ENCODE measurements around the gene XPNPEP3.
A peak's percentile ranks its signal among the peaks of the same experiment; 100 is the strongest.
"Not testable (repeated sequence)": the region's sequence is repeated elsewhere in the genome, so short reads cannot be mapped to it uniquely, and the experiment has no call there.

Gene XPNPEP3

GRCh38 chr22:40857309-40857855 is 434 bp downstream of the XPNPEP3 start:
- DNase-seq (ENCODE audit: low read depth), result no peak
- no peak for TF ChIP-seq CTCF (IDR thresholded peaks at IDR 0.05; ENCODE audit: low read depth, low read length, missing control alignments)

DNA sequence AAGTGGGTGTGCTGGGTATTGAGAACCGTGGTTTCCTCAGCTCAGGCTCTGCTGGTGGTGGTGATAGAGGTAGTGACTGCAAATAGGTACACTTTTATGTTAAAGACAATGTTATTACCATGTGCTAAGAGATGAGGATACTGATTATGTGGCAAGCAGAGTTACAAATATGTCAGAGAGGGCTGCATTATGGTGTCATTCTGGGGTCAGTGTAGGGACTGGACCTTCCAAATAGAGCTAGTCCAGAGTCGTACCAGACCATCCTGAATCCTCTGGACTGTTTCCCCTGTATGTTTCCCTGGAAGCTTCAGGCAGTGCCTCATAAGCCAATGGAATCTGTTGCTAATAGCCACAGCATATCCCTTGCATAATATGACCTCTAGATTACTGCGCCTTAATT is 5.1 kb downstream of the XPNPEP3 start, which contains the start of gene DNAJB7:
Gene DNAJB7 (minus strand): TSS at position 101 of the 400 bp plus-strand sequence. CDS start 119 bp downstream, outside the sequence.
- no peak for DNase-seq (ENCODE audit: low read depth)
- no peak for TF ChIP-seq CTCF (IDR thresholded peaks at IDR 0.05; ENCODE audit: low read depth, low read length, missing control alignments)

More at GRCh38 chr22:40857309-40857855, 434 bp downstream of the XPNPEP3 start:
- H3K4me3 ChIP-seq (ENCODE audit: low read depth, low read length), result peak overlapping the region; percentile 73

DNA sequence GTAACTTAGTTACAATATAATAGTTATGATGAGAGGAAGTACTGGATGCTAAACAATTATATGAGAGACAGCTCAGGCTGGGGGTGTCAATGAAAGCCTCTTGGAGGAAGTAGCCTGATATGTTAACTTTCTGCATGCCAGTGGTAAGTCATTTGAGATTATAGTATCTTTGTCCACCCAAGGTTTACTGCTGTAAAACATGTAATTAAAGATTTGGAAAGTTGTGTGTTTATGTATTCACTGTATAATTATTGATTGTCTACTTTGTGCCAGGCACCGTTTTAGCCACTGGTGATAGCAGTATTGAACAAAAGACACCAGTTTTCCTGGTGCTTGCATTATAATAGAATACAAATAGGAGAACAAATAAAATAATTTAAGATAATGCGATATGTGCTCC is 5.6 kb downstream of the XPNPEP3 start:
- no peak overlapping the region for H3K4me3 ChIP-seq (ENCODE audit: low read depth, low read length)
- DNase-seq (ENCODE audit: low read depth), result no peak
- no peak for TF ChIP-seq CTCF (IDR thresholded peaks at IDR 0.05; ENCODE audit: low read depth, low read length, missing control alignments)

More for the DNA sequence above, 5.1 kb downstream of the XPNPEP3 start, which contains the start of gene DNAJB7:
- no peak within 1 kb of the TSS for H3K4me3 ChIP-seq (ENCODE audit: low read depth, low read length)

DNA sequence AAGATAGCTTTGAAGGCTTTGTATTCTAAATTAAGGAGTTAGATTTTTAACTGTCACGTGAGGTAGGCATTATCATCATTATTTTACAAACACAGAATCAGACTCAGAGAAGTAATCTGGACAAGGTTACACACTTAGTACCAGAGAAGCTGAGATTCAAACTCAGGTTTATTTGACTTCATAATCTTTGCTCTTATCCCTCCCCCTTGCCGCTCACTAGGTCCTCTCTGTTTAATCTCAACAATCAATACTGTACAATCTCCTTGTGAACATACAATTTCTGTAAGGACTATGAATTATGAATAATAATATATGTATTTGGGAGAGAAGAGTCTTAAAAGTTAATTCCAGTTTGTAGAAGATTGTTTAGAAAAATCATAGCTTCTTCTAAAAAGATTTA is 10.2 kb downstream of the XPNPEP3 start:
- no peak for DNase-seq (ENCODE audit: low read depth)
- TF ChIP-seq CTCF (IDR thresholded peaks at IDR 0.05; ENCODE audit: low read depth, low read length, missing control alignments), result no peak
- H3K4me3 ChIP-seq (ENCODE audit: low read depth, low read length), result no peak overlapping the region

DNA sequence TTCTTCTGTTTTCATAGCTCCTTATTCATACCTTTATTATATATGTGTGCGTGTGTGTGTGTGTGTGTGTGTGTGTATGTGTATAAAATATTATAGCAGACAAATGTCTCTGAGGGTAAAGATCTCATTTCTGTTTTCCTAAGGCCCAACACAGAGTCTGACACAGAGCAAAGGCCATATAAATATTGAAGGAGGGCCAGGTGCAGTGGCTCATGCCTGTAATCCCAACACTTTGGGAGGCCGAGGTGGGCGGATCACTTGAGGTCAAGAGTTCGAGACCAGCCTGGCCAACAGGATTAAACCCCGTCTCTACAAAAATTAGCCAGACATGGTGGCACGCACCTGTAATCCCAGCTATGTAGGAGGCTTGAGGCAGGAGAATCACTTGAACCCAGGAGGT is 11.4 kb downstream of the XPNPEP3 start:
- not testable (repeated sequence) for DNase-seq (ENCODE audit: low read depth); H3K4me3 ChIP-seq (ENCODE audit: low read depth, low read length)

DNA sequence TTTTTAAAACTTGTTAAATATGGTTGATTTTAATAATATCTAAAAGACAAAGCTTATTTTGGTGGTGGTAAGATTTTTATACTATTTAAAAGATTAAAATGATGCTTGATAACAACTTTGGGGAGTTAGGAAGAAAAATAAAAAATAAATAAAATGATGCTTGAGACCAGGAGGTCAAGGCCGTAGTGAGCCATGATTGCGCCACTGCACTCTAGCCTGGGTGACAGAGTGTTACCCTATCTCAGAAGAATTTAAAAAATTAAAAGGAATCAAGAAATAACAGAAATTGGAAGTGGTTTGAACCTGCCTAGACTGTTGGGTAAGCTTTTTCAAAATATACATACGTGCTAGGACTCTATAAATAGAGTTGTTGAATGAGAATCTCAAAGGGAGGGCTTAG is 17.1 kb downstream of the XPNPEP3 start:
- DNase-seq (ENCODE audit: low read depth), result no peak
- no peak overlapping the region for H3K4me3 ChIP-seq (ENCODE audit: low read depth, low read length)
- no peak for TF ChIP-seq CTCF (IDR thresholded peaks at IDR 0.05; ENCODE audit: low read depth, low read length, missing control alignments)

DNA sequence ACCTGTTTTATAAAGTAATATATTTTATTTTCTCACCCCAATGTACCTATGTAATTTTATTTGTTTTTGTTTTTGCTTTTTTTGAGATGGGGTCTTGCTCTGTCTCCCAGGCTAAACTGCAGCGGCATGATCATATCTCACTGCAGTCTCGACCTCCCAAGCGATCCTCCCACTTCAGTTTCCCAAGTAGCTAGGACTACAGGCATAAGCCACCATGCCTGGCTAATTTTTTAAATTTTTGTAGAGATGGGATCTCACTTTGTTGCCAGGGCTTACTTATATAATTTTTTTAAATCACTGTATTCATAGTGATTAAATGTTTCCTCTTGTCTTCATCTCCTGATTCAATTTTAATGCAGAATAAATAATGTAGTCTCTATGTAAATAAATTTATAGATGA is 18.2 kb downstream of the XPNPEP3 start:
- DNase-seq (ENCODE audit: low read depth), result no peak
- no peak overlapping the region for H3K4me3 ChIP-seq (ENCODE audit: low read depth, low read length)
- no peak for TF ChIP-seq CTCF (IDR thresholded peaks at IDR 0.05; ENCODE audit: low read depth, low read length, missing control alignments)

Data from GM12864 (cell line).